Naive B cell (primary cell): Measurements from ENCODE around the gene ANKRD10. TPM values are rescaled to one million over a fixed set of nuclear protein-coding genes. Genes with fewer than 3 reads are reported as not detected.
A peak's percentile ranks its signal among the peaks of the same experiment; 100 is the strongest.

Experiments
- ATAC-seq, 2 donors: fragments of 150-1000 bp; cut with Tn5 transposase; 2 replicates each; pipeline ENCODE4 v1.10.0; 2021; ENCODE audit warnings: low read depth in 2 of 2, mild to moderate bottlenecking in 2 of 2, moderate library complexity in 2 of 2
- DNase-seq: peaks from one replicate; pipeline ENCODE4 v3.0.0; 2022
- H3K27ac Mint-ChIP-seq, 6 donors: one replicate each; pipeline ENCODE4 v1.8.0; 2020 to 2022; ENCODE audit warnings: mild to moderate bottlenecking in 6 of 6, mixed read lengths in 6 of 6, moderate library complexity in 5 of 6, inconsistent platforms in 2 of 6
- H3K27me3 Mint-ChIP-seq, 3 donors: one replicate each; pipeline ENCODE4 v1.8.0; 2021 to 2022; ENCODE audit warnings: mixed read lengths in 3 of 3, mild to moderate bottlenecking in 1 of 3
- H3K36me3 Mint-ChIP-seq, 2 donors: one replicate each; pipeline ENCODE4 v1.8.0; 2020 to 2022; ENCODE audit warnings: mixed read lengths in 2 of 2, inconsistent platforms in 1 of 2, mild to moderate bottlenecking in 1 of 2
- H3K4me1 Mint-ChIP-seq, 3 donors: one replicate each; pipeline ENCODE4 v1.8.0; 2020 to 2022; ENCODE audit warnings: mixed read lengths in 3 of 3, inconsistent platforms in 1 of 3, mild to moderate bottlenecking in 1 of 3, moderate library complexity in 1 of 3
- H3K4me3 Mint-ChIP-seq, 8 donors: one replicate each; pipeline ENCODE4 v1.8.0; 2020 to 2022; ENCODE audit warnings: mild to moderate bottlenecking in 8 of 8, mixed read lengths in 8 of 8, moderate library complexity in 8 of 8, inconsistent platforms in 2 of 8
- H3K9me3 Mint-ChIP-seq, 7 donors: one replicate each; pipeline ENCODE4 v1.8.0; 2020 to 2022; ENCODE audit warnings: mixed read lengths in 7 of 7, mild to moderate bottlenecking in 5 of 7, inconsistent platforms in 2 of 7, moderate library complexity in 1 of 7
- polyA plus RNA-seq, 6 donors: library from polyadenylated mRNA; unstranded; fragments of 300-500 nt; fragmentation: Illumina TruSeq; gene quantifications; one replicate each; pipeline ENCODE4 v1.2.3, GENCODE V29; 2021; ENCODE audit warnings: low read depth in 6 of 6

ANKRD10 gene
- polyA plus RNA-seq, 6 donors from 2014 or later: 85.0 to 127 (median 111) TPM

GRCh38 chr13:110831437-110832204 lies 83.2 kb downstream of the ANKRD10 start:
- ATAC-seq (no peak), DNase-seq (no peak)
- Mint-ChIP-seq H3K9me3 (peaks cover 0 to 1% (median 0%) of the 10 kb centered on the region in 7 donors), H3K36me3 (no peaks in the 10 kb centered on the region), H3K27ac (no peak overlapping the region), H3K4me1 (no peaks in the 10 kb centered on the region), H3K27me3 (peaks cover 28 to 67% (median 49%) of the 10 kb centered on the region in 3 donors), H3K4me3 (peak overlapping the region in 1 of 8 donors; percentile 21)

DNA sequence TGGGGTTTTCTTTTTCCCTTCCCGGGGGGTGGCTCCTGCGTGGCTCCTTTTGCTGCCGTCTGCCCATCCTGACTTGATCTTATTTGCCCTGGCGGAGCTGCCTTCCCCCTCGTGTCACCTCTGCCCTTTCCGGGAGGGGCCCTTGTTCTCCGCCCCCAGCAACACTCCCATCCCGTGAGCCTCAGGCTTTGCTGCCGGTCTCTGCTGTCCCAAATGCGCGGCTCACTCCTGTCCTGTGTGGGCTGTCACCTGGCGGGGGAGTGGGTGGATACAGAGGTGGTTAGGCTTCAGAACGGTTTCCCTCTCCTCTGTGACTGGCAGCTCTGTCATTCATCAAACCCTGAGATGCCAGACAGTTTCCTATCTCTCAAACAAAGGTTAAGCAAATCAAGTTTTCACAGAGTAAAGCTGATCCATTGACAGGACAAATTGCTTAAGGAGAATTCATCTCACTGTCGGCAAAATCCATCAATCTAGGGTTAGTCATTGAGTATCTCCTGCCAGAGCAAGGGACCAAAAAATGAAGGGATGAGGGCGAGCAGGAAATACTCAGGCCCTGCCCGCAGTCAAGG lies 84.0 kb downstream of the ANKRD10 start:
- Mint-ChIP-seq H3K4me1 (no peaks in the 10 kb centered on the region), H3K9me3 (peaks cover 0 to 1% (median 0%) of the 10 kb centered on the region in 7 donors), H3K36me3 (no peaks in the 10 kb centered on the region), H3K27ac (no peak overlapping the region), H3K27me3 (peaks cover 27 to 73% (median 49%) of the 10 kb centered on the region in 3 donors), H3K4me3 (no peak overlapping the region)
- DNase-seq: no peak
- ATAC-seq: no peak

DNA sequence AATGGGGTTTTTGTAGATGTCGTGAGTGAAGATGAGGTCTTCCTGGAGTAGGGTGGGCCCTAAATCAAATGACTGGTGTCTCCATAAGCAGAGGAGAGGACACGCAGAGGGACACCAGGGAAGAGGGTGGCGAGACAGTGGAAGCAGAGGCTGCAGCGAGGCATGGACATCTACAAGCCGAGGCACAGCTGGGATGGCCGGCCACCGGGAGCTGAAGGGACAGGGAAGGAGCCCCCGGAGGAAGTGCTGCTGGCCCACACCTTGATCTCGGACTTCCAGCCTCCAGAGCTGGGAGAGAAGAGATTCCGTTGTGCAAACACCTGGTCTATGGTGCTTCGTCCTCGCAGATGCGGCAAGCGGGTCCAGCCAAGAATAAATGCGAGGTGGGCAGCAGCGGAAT lies 84.5 kb downstream of the ANKRD10 start:
- ATAC-seq (no peak), DNase-seq (no peak)
- Mint-ChIP-seq H3K36me3 (no peaks in the 10 kb centered on the region), H3K4me3 (no peak overlapping the region), H3K9me3 (peaks cover 0 to 1% (median 0%) of the 10 kb centered on the region in 7 donors), H3K27me3 (peaks cover 25 to 72% (median 46%) of the 10 kb centered on the region in 3 donors), H3K27ac (peak overlapping the region in 1 of 6 donors; percentile 82), H3K4me1 (no peaks in the 10 kb centered on the region)

DNA sequence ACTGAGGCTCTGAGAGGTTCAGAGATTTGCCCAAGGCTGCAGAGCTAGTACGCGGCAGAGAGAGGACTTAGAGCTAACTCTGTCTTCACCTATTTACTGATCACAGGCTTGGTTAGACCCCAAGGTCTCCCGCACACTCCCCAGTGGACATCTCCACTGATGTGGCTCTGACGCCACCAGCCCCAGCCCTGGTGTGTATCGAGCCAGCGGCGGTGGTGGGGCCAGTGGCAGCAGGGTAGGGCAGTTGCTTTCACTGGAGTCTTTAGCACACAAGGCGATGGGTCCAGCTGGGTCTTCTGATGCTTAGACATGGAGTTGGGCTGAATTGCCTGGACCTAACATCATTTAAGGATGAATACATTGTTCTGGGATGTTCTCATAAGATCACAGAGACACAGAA lies 85.4 kb downstream of the ANKRD10 start:
- Mint-ChIP-seq H3K36me3 (no peaks in the 10 kb centered on the region), H3K9me3 (peaks cover 0 to 1% (median 0%) of the 10 kb centered on the region in 7 donors), H3K27ac (no peak overlapping the region), H3K4me1 (no peaks in the 10 kb centered on the region), H3K27me3 (peaks cover 25 to 63% (median 38%) of the 10 kb centered on the region in 3 donors), H3K4me3 (no peak overlapping the region)
- no peak for DNase-seq
- no peak for ATAC-seq

DNA sequence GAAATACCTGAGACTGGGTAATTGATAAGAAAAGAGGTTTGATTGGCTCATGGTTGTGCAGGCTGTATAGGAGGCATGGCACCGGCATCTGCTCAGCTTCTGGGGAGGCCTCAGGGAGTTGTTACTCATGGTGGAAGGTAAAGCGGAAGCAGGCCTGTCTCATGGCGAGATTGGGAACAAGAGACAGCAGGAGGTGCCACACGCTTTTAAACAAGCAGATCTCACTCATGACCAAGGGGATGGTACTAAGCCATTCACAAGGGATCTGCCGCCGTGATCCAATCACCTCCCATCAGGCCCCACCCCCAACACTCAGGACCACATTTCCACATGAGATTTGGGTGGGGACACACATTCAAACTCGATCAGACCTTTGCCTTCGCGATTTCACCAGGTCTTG lies 86.2 kb downstream of the ANKRD10 start:
- H3K9me3 Mint-ChIP-seq: peaks cover 0 to 4% (median 0%) of the 10 kb centered on the region in 7 donors
- H3K4me3 Mint-ChIP-seq: no peak overlapping the region
- ATAC-seq: no peak
- H3K27me3 Mint-ChIP-seq: peaks cover 20 to 59% (median 33%) of the 10 kb centered on the region in 3 donors
- no peaks in the 10 kb centered on the region for H3K36me3 Mint-ChIP-seq
- no peaks in the 10 kb centered on the region for H3K4me1 Mint-ChIP-seq
- H3K27ac Mint-ChIP-seq: no peak overlapping the region
- no peak for DNase-seq

Other genes starting within 250 kb of the ANKRD10 start
- gene CARS2, start 209.0 kb downstream of the ANKRD10 start, polyA plus RNA-seq: 10 to 100 TPM; 44.4 to 69.8 (median 52.9) TPM
- gene ING1, start 201.4 kb downstream of the ANKRD10 start, polyA plus RNA-seq: 10 to 100 TPM; 16.8 to 29.2 (median 20.9) TPM
- gene ARHGEF7, start 200.2 kb upstream of the ANKRD10 start, polyA plus RNA-seq: 10 to 100 TPM in 5 of 6 donors, 1 to 10 TPM in 1; 9.1 to 26.9 (median 17.5) TPM